NCI-H1048 (cell line): ENCODE results near the gene PPP1R3C.

Source experiments
- DNase-seq: peaks from one replicate; lab custom pipeline; 2025; lab: John Stamatoyannopoulos, UW

Gene PPP1R3C

DNA sequence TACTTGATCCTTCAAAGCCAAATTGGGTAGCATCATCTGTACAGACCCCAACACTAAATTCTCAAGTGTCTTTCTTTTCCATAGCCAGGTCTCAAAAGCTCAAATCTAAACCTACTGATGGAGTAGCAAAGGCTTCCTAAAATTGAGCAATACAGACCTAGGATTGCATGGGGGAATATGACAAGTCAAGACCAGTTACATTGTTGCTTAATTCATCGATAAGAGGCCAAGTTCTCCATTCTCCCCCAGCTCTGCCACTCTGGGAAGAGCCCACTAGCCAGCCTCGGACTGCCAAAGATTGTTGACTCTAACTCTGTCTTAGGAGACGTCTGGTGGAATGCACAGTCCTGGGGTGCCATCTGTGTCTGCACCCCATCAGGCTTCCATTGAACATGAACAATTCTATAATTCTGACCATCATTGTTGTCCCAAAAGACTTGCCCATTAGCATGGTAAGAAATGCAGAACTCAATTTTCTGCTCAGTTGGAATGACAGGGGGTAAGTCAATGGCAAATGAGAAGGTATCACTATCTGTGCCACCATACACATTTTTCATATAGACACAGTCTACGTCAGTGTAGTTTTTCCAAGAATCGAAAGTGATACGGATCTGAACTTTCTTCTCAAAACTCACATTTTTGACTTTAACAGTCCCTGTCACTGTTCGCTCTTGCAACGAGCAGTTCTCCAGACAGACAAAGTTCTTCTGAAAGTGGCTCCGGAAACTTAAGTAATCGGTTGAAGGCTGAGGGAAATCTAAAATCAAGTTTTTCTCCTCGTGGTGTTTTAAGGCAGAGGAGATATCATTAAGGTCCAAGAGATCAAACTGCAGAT is 2.9 kb downstream of the PPP1R3C start:
- DNase-seq: no peak

DNA sequence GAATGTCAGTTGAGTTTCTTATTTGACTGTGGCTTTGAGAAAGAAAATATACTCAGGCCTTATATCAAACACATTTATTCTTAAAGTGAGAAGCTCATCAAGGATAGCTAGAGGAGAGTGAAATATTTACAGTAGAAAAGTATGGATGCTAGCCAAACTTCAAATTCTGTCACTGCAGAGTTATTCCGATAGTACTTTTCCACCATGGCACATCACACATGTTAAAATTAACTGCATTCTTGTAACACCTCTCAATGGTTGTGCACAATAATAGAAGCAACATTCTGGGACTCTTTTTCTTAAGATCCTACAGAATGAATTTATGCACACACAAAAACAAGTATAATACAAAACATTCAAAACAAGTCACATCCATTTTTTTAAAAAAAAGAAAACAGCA is 4.5 kb downstream of the PPP1R3C start:
- no peak for DNase-seq

DNA sequence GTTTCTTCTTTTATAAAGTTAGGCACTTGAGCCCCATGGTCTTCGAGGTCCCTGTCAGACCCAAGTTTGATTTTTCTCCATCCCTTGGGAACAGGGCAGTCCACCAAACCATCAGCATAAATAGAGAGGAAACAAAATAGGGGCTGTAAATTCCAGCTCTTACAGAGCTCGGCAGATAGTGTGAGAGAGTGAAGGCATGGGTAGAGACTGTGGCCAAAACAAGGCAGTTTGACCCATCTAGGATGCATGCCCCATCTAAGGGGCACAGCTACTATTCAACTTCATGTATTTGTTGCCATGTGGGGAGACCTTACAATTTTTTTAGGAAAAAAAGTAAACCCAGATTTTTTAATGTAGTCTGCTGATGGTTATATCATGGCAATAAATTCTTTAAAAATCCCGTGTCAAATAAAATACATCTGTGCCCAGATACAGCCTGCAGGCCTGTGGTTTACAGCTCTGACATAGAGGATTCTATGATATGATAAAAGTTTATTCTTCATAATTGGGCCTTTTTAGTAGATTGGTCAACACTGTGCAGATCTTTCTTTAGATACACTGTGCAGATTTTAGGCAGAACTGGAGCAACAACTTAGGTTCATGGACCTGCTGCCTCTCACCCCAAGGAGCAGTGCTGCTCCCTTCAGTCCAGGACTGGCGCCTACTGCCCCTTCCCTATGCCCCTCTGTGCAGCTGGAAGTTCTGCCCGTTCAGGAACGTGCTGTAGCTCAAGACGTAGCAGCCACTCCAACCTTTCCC is 5.3 kb downstream of the PPP1R3C start:
- no peak for DNase-seq

DNA sequence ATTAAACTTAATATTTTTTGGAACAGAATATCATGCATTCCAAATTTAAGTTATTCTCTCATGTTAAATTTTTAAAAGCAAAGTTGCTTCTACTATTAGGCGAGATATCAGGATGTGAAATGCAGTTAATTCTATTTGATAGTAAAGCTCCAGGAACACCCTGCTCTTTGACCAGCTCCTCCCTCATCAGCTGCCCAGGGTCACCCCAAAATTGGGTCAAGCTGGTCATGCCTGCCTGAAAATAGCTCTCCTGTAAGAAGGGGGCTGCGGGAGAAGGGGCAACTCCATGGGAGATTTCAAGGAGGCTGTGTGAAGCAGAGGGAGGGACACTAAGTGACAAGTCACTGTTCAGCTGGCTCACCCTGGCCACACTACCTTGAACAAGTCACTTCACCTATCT is 5.9 kb downstream of the PPP1R3C start:
- no peak for DNase-seq

DNA sequence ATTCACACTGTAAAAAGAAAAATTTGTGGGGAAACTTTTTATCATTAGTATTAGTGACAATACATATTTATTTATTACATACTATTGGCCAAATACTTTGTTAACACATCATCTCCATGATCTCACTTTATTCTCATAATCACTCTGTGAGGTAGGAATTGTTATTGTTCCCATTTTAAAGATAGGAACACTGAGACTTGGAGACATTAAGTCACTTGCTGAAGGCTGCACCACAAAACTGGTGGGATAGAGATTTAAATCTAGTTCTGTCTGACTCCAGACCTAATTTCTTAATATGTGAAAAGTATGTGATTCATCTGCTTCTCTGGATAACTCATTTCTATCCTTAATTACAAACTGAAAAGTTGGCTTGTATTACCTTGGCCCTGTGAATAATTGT is 8.2 kb downstream of the PPP1R3C start:
- no peak for DNase-seq

DNA sequence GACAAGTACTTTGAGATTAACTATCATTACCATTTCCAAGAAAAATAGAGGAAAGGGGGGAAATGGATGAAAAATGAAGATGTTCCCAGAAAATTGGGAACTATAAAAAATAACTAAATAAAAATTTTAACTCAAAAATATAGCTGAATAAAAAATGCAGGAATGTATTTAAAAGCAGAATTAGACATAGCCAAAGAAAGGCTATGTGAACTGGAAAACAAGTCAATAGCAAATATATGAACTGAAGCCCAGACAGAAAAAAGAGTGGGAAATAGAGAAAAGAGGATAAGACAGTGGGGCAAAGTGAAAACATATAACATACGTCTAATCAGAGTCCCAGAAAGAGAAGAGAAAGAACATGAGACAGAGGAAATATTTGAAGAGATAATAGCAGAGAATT is 10.3 kb downstream of the PPP1R3C start:
- no peak for DNase-seq

DNA sequence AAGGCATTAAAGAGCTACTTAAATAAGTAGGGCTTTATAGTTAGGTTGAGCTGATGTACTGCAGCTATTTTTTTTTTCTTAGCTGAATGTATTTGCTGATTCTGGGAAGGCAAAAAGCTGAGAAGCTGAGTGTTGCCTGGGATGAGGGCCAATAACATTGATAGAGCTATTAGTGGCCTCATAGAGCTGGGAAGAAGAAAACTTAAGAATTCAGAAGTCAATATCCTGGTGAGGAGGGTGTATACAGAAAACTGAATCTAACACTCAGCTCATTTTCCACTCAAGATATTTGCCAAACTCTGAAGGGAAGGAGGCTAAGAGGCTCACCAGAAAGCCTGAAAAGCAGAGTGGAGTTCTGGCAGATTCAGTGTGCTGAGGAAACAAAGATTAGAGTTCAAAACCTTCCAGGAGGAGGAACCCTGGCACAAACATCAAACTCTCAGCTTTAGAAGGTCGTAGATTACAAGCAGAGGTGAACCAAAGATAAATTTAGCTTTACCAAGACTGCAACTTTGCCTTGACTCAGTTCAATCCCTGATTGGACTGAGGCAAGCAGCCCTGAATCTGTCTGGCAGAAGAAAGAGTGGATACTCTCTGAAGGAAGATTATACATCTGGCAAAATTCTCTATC is 11.3 kb downstream of the PPP1R3C start:
- no peak for DNase-seq

GRCh38 chr10:91617072-91617609 is 15.7 kb downstream of the PPP1R3C start:
- no peak for DNase-seq

- no peak for DNase-seq
Measured at GRCh38 chr10:91616137-91616536, 16.7 kb downstream of the PPP1R3C start.

DNA sequence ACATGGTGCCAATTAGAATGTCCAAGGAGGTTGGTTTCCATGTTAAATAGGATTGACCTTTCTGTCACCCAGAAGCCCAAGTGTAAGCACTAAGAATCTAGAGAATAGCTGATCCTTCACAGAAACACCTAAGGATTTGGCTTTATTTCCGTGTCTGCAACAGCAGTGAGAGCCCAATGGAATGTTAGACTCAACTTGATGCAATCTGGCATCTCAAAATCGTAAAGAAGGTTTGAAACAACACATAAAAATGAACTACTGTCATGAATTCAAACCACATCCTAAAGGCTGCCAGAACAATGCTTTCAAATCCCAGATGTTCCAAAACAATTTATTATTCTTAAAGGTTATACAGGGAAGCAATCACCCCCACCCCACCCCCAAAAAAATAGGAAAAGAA is 18.6 kb downstream of the PPP1R3C start:
- DNase-seq: no peak

GRCh38 chr10:91613411-91614187 is 19.3 kb downstream of the PPP1R3C start:
- no peak for DNase-seq

- no peak for DNase-seq
Measured at GRCh38 chr10:91610919-91611318, 22.0 kb downstream of the PPP1R3C start.

- no peak for DNase-seq
Measured at GRCh38 chr10:91610444-91610843, 22.4 kb downstream of the PPP1R3C start.

GRCh38 chr10:91607646-91608403 is 25.0 kb downstream of the PPP1R3C start:
- no peak for DNase-seq

GRCh38 chr10:91605968-91606367 is 26.9 kb downstream of the PPP1R3C start:
- DNase-seq: no peak

- no peak for DNase-seq
Measured at GRCh38 chr10:91604553-91605534, 28.0 kb downstream of the PPP1R3C start.

- DNase-seq: no peak
Measured at GRCh38 chr10:91603931-91604331, 28.9 kb downstream of the PPP1R3C start.

GRCh38 chr10:91602868-91603568 is 29.9 kb downstream of the PPP1R3C start:
- DNase-seq: no peak

DNA sequence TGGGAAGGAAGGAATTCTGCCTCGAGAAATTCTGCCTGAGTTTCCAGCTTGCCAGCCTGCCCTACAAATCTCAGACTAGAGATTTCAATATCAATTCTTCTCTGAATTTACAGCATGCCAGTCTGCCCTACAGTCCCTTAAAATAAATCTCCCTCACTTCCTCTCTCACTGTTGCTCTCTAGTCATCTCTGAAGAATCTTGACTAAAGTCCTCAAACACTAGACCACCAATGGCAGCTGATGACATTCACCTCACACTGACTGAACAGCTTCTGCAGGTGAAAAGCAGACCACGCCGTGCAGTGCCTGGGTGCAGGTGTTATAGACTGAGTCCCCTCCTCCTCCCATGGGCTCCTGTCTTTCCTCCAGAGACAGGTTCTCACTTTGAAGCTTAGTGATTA is 30.4 kb downstream of the PPP1R3C start:
- DNase-seq: no peak
